ENCODE measurements around the gene PRSS53.

The PRSS53 gene

DNA sequence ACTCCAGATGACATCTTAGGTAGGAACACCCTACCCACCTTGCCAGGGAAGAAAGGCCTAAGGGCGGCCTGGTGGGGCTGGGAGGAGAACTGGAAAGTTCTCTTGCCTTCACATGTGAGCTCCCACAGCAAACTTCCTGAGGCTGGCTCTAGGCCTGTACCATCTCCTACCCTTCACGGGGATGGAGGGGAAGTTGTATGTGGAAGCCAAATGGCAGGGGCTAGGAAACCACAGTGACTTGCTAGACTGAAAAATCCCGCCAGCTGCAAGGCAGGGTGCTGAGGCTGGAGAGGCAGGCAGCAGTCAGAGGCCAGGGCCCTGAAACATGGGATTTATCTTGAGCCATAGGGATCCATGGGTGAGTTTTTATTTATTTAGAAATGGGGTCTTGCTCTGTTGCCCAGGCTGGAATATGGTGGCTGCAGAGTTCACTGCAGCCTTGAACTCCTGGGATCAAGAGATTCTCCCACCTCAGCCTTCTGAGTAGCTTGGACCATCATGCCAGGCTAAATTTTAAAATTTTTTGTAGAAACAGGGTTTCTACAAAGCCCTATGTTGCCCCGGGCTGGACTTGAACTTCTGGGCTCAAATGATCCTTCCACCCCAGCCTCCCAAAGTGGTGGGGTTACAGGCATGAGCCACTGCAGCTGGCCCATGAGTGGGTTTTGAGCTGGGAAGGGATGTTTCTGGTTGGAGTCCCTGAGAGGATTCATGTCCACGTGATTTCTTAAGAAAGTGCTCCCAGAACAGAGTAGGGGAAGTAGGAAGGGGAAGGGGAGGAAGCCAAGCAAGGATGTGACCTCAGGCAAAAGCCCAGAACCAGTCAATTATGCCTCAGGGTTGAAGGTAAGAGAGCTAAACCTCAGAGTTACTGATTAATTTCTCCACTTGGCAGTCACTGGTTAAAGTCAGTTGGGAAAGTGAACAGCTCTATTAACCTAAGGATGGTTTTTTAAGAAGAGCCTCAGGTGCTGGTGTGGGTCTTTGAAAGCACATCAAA, 24.7 kb upstream of the PRSS53 start:
- H3K9me3 ChIP-seq (replicated peaks; ENCODE audit: low read length) = no peaks in the 10 kb centered on the region
- H3K27me3 ChIP-seq (ENCODE audit: control insufficient read depth, insufficient read depth, low read length) = no peaks in the 10 kb centered on the region
- H3K4me1 ChIP-seq (ENCODE audit: control insufficient read depth, insufficient read depth, low read length) = peaks cover 22% of the 10 kb centered on the region
- peaks cover 44% of the 10 kb centered on the region for H3K36me3 ChIP-seq (ENCODE audit: insufficient read depth, low read length)
- no peak overlapping the region for H3K4me2 ChIP-seq (ENCODE audit: low read length)
- H3K4me3 ChIP-seq (ENCODE audit: low read length) = no peak overlapping the region
- H3K9ac ChIP-seq (ENCODE audit: low read depth, low read length) = no peak overlapping the region

DNA sequence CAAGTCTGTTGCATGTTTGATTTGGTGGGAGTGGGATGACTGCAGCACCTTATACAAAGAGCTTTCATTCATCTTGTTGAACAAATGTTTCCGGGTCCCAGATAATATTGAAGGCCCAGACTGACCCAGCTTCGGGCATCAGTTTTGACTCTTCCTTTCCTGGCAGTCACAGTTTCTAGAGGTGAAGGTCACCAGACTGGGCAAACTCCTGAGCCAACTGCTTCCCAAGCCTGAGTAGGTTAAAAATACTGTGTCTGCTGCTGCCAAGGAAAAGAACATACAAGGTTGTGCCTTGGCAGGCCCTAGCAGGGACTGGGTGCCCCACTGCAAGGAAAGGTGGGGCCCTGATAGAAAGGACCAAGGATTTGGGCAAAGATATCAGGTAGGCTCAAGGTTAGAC, 24.0 kb upstream of the PRSS53 start:
- H3K4me1 ChIP-seq (ENCODE audit: control insufficient read depth, insufficient read depth, low read length) = peaks cover 22% of the 10 kb centered on the region
- H3K4me3 ChIP-seq (ENCODE audit: low read length) = no peak overlapping the region
- H3K4me2 ChIP-seq (ENCODE audit: low read length) = no peak overlapping the region
- peaks cover 44% of the 10 kb centered on the region for H3K36me3 ChIP-seq (ENCODE audit: insufficient read depth, low read length)
- no peaks in the 10 kb centered on the region for H3K9me3 ChIP-seq (replicated peaks; ENCODE audit: low read length)
- no peaks in the 10 kb centered on the region for H3K27me3 ChIP-seq (ENCODE audit: control insufficient read depth, insufficient read depth, low read length)
- H3K9ac ChIP-seq (ENCODE audit: low read depth, low read length) = no peak overlapping the region

GRCh38 chr16:31111881-31112466, 23.2 kb upstream of the PRSS53 start:
- Histone ChIP-seq H3K36me3 (ENCODE audit: insufficient read depth, low read length) (peaks cover 44% of the 10 kb centered on the region), H3K4me2 (ENCODE audit: low read length) (no peak overlapping the region), H3K27me3 (ENCODE audit: control insufficient read depth, insufficient read depth, low read length) (no peaks in the 10 kb centered on the region), H3K4me3 (ENCODE audit: low read length) (no peak overlapping the region), H3K4me1 (ENCODE audit: control insufficient read depth, insufficient read depth, low read length) (peaks cover 25% of the 10 kb centered on the region), H3K9me3 (replicated peaks; ENCODE audit: low read length) (no peaks in the 10 kb centered on the region), H3K9ac (ENCODE audit: low read depth, low read length) (no peak overlapping the region)

DNA sequence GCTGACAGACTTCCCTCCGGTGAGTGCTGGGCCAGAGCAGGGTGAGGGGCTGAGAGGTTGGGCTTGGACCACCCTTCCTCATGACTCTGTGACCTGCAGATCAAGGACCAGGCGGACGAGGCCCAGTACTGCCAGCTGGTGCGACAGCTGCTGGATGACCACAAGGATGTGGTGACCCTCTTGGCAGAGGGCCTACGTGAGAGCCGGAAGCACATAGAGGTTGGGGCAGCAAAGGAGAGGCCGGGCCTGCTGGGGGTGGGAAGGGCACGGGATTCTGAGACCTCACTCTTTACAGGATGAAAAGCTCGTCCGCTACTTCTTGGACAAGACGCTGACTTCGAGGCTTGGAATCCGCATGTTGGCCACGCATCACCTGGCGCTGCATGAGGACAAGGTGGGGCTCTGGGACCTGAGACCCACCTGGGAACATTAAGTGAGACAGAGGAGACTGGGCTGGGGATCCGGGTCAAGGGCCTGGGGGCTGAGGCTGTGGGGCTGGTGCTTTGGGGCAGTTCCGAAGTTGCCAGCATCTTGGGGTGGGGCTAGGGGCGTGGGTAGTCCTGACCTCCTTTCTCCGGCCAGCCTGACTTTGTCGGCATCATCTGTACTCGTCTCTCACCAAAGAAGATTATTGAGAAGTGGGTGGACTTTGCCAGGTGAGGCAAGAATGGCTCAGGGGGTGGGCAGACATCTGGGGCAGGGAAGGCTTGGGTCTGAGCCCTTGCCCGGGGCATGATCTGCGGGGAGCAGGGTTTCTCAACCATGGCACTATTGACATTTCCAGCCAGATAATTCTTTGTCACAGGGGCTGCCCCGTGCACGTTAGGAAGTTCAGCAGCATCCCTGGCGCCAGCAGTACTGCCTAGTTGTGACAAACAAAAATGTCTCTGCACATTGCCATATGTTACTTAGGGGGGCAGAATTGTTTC, 21.6 kb upstream of the PRSS53 start:
- Histone ChIP-seq H3K9ac (ENCODE audit: low read depth, low read length) (peak overlapping the region; percentile 30), H3K27me3 (ENCODE audit: control insufficient read depth, insufficient read depth, low read length) (no peaks in the 10 kb centered on the region), H3K9me3 (replicated peaks; ENCODE audit: low read length) (no peaks in the 10 kb centered on the region), H3K4me3 (ENCODE audit: low read length) (peak overlapping the region; percentile 91), H3K36me3 (ENCODE audit: insufficient read depth, low read length) (peaks cover 44% of the 10 kb centered on the region), H3K4me1 (ENCODE audit: control insufficient read depth, insufficient read depth, low read length) (peaks cover 29% of the 10 kb centered on the region), H3K4me2 (ENCODE audit: low read length) (peak overlapping the region; percentile 89)

DNA sequence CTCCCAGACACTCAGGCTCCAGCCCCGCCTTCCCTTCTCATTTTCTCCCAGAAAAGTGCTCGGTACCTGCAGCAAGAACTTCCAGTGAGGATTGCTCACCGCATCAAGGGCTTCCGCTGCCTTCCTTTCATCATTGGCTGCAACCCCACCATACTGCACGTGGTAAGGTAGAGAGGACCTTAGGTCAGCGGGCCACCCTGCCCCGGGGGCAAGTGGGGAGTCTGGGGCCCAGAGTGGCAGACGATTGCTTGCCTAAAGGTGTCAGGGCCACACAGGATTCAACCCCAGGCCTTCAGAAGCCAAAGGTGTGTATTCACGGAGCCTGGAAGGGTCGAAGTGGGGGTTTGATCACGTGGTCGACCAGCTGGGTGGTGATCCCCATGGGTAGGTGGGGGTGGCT, 20.9 kb upstream of the PRSS53 start:
- Histone ChIP-seq H3K9me3 (replicated peaks; ENCODE audit: low read length) (no peaks in the 10 kb centered on the region), H3K4me2 (ENCODE audit: low read length) (peak overlapping the region; percentile 89), H3K9ac (ENCODE audit: low read depth, low read length) (peak overlapping the region; percentile 30), H3K36me3 (ENCODE audit: insufficient read depth, low read length) (peaks cover 44% of the 10 kb centered on the region), H3K27me3 (ENCODE audit: control insufficient read depth, insufficient read depth, low read length) (no peaks in the 10 kb centered on the region), H3K4me3 (ENCODE audit: low read length) (peak overlapping the region; percentile 91), H3K4me1 (ENCODE audit: control insufficient read depth, insufficient read depth, low read length) (peaks cover 29% of the 10 kb centered on the region)

GRCh38 chr16:31108794-31109558, 20.2 kb upstream of the PRSS53 start:
- Histone ChIP-seq H3K4me2 (ENCODE audit: low read length) (peak overlapping the region; percentile 89), H3K9ac (ENCODE audit: low read depth, low read length) (peak overlapping the region; percentile 95), H3K36me3 (ENCODE audit: insufficient read depth, low read length) (peaks cover 44% of the 10 kb centered on the region), H3K4me1 (ENCODE audit: control insufficient read depth, insufficient read depth, low read length) (peaks cover 29% of the 10 kb centered on the region), H3K9me3 (replicated peaks; ENCODE audit: low read length) (no peaks in the 10 kb centered on the region), H3K27me3 (ENCODE audit: control insufficient read depth, insufficient read depth, low read length) (no peaks in the 10 kb centered on the region), H3K4me3 (ENCODE audit: low read length) (peak overlapping the region; percentile 91)

DNA sequence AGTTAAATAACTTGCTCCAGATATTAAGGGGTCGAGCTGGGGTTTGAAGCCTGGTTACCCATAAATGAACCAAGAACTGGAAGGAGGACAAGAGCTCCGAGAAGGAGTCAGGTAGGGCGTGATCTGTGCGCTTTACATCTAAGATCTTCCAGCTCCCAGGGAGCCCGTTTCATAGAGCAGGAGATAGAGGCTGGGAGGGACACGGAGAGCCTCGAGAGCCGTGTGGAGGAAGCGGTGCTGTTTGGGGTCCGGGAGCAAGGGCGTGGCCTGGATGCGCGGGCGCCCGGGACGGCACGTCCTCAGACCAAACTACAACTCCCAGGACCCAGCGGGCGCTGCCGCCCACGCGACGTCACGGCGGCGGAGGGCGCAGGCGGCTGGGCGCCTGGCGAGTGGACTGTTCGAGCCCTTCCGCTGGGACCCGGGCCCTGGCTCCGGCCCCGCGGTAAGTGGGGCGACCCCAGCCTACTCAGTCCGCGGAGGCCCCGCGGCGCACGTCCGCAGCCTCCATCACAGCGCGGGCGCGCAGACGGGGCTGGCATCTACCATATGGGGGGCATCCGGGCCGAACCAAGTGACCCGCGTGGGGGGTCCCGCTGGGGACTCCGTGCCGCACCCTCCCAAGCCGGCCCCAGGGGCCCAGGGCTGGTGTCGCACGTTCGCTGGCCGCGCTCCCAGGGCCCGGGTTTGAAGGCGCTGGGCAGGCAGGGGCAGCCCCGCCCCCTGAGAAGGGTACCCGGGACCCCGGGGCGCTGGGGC, 19.5 kb upstream of the PRSS53 start, which contains the start of gene BCKDK:
Gene BCKDK (plus strand): TSS at position 352 of the 759 bp plus-strand sequence. CDS start 838 bp downstream, outside the sequence.
- H3K4me2 ChIP-seq (ENCODE audit: low read length) = peak within 1 kb of the TSS; percentile 89
- H3K4me1 ChIP-seq (ENCODE audit: control insufficient read depth, insufficient read depth, low read length) = peaks cover 29% of the 10 kb centered on the region
- H3K27me3 ChIP-seq (ENCODE audit: control insufficient read depth, insufficient read depth, low read length) = no peaks in the 10 kb centered on the region
- H3K4me3 ChIP-seq (ENCODE audit: low read length) = peak within 1 kb of the TSS; percentile 91
- H3K9me3 ChIP-seq (replicated peaks; ENCODE audit: low read length) = no peaks in the 10 kb centered on the region
- H3K36me3 ChIP-seq (ENCODE audit: insufficient read depth, low read length) = peaks cover 40% of the 10 kb centered on the region
- peak within 1 kb of the TSS; percentile 95 for H3K9ac ChIP-seq (ENCODE audit: low read depth, low read length)

DNA sequence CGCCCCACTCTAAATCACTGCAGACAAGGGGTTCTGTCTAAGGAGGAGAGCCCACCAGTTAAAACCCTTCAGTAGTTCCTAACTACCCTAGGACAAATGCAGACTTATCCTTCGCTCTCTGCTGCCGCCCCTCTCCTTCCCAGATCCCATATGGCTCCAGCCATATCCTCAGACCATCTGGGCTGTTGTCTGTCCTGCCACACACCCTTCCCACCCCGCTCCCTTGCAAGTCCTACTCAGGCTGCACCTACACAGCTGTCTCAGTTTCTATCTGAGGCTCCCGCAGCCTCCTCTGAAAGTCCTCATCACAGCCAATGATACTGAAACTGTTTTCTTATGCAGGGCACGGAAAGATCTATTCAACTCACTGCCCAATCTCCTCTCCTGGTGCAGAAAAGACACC, 18.7 kb upstream of the PRSS53 start:
- Histone ChIP-seq H3K27me3 (ENCODE audit: control insufficient read depth, insufficient read depth, low read length) (no peaks in the 10 kb centered on the region), H3K9me3 (replicated peaks; ENCODE audit: low read length) (no peaks in the 10 kb centered on the region), H3K4me3 (ENCODE audit: low read length) (no peak overlapping the region), H3K36me3 (ENCODE audit: insufficient read depth, low read length) (peaks cover 33% of the 10 kb centered on the region), H3K4me1 (ENCODE audit: control insufficient read depth, insufficient read depth, low read length) (peaks cover 29% of the 10 kb centered on the region), H3K4me2 (ENCODE audit: low read length) (peak overlapping the region; percentile 89), H3K9ac (ENCODE audit: low read depth, low read length) (no peak overlapping the region)

GRCh38 chr16:31106509-31107464, 18.0 kb upstream of the PRSS53 start:
- H3K27me3 ChIP-seq (ENCODE audit: control insufficient read depth, insufficient read depth, low read length) = no peaks in the 10 kb centered on the region
- no peak overlapping the region for H3K4me3 ChIP-seq (ENCODE audit: low read length)
- no peak overlapping the region for H3K9ac ChIP-seq (ENCODE audit: low read depth, low read length)
- peaks cover 29% of the 10 kb centered on the region for H3K4me1 ChIP-seq (ENCODE audit: control insufficient read depth, insufficient read depth, low read length)
- no peak overlapping the region for H3K4me2 ChIP-seq (ENCODE audit: low read length)
- H3K36me3 ChIP-seq (ENCODE audit: insufficient read depth, low read length) = peaks cover 26% of the 10 kb centered on the region
- H3K9me3 ChIP-seq (replicated peaks; ENCODE audit: low read length) = no peaks in the 10 kb centered on the region

Measured in skeletal muscle satellite cell (primary cell).